ENCODE results near the gene KIF27. TPM values are rescaled to one million over a fixed set of nuclear protein-coding genes. Genes with fewer than 3 reads are reported as not detected.

The KIF27 gene
- total RNA-seq, 6 experiments from 2014 or later: 0.99 to 2.0 (median 1.2) TPM

DNA sequence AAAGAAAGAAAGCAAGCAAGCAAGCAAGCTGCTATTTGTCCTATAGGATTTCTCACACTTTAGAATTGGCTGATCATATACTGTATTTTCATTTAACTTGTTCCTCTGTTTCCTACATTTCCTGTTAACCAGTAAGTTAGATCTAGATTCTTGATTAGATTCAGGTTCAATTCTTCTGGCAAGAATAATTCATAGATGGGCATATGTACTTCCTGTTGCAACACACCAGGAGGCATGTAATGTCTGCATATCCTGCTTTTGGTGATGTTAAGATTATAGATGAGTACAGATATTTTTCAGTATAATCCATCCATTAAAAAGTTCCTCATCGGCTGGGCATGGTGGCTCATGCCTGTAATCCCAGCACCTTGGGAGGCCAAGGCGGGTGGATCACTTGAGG lies 10.8 kb upstream of the KIF27 start:
- H3K4me3 Mint-ChIP-seq: no peak overlapping the region
- TF ChIP-seq, protein P1, sequence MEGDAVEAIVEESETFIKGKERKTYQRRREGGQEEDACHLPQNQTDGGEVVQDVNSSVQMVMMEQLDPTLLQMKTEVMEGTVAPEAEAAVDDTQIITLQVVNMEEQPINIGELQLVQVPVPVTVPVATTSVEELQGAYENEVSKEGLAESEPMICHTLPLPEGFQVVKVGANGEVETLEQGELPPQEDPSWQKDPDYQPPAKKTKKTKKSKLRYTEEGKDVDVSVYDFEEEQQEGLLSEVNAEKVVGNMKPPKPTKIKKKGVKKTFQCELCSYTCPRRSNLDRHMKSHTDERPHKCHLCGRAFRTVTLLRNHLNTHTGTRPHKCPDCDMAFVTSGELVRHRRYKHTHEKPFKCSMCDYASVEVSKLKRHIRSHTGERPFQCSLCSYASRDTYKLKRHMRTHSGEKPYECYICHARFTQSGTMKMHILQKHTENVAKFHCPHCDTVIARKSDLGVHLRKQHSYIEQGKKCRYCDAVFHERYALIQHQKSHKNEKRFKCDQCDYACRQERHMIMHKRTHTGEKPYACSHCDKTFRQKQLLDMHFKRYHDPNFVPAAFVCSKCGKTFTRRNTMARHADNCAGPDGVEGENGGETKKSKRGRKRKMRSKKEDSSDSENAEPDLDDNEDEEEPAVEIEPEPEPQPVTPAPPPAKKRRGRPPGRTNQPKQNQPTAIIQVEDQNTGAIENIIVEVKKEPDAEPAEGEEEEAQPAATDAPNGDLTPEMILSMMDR (IDR thresholded peaks at IDR 0.05): no peak
- no peak overlapping the region for H3K27ac Mint-ChIP-seq
- no peaks in the 10 kb centered on the region for H3K36me3 Mint-ChIP-seq (ENCODE audit: low read depth)
- peaks cover 41% of the 10 kb centered on the region for H3K4me1 Mint-ChIP-seq (ENCODE audit: low read depth)
- H3K9me3 Mint-ChIP-seq: no peaks in the 10 kb centered on the region
- DNase-seq: no peak
- H3K27me3 Mint-ChIP-seq (ENCODE audit: insufficient read depth): peaks cover 4% of the 10 kb centered on the region; the same call in 1 of the 2 replicates

- no peak overlapping the region for H3K27ac Mint-ChIP-seq
- H3K36me3 Mint-ChIP-seq (ENCODE audit: low read depth): no peaks in the 10 kb centered on the region
Measured at GRCh38 chr9:83930881-83931280, 9.6 kb upstream of the KIF27 start.

GRCh38 chr9:83927591-83927990 lies 6.4 kb upstream of the KIF27 start:
- no peak overlapping the region for H3K4me3 Mint-ChIP-seq
- TF ChIP-seq, protein P1 (IDR thresholded peaks at IDR 0.05): no peak
- H3K4me1 Mint-ChIP-seq (ENCODE audit: low read depth): peaks cover 7% of the 10 kb centered on the region; the same call in 1 of the 2 replicates
- no peak for DNase-seq
- H3K36me3 Mint-ChIP-seq (ENCODE audit: low read depth): no peaks in the 10 kb centered on the region
- H3K27ac Mint-ChIP-seq: no peak overlapping the region
- no peaks in the 10 kb centered on the region for H3K9me3 Mint-ChIP-seq
- H3K27me3 Mint-ChIP-seq (ENCODE audit: insufficient read depth): peaks cover 4% of the 10 kb centered on the region; the same call in 1 of the 2 replicates

More at GRCh38 chr9:83930881-83931280, 9.6 kb upstream of the KIF27 start:
- Mint-ChIP-seq H3K4me3 (no peak overlapping the region), H3K4me1 (ENCODE audit: low read depth) (peaks cover 30% of the 10 kb centered on the region), H3K9me3 (no peaks in the 10 kb centered on the region), H3K27me3 (ENCODE audit: insufficient read depth) (peaks cover 4% of the 10 kb centered on the region; the same call in 1 of the 2 replicates)
- no peak for DNase-seq
- TF ChIP-seq, protein P1 (IDR thresholded peaks at IDR 0.05): no peak

GRCh38 chr9:83920469-83920926 lies 734 bp downstream of the KIF27 start:
- DNase-seq: no peak
- Mint-ChIP-seq H3K27me3 (ENCODE audit: insufficient read depth) (peaks cover 3% of the 10 kb centered on the region; the same call in 1 of the 2 replicates), H3K9me3 (no peaks in the 10 kb centered on the region), H3K27ac (peak overlapping the region; percentile 95), H3K4me3 (peak overlapping the region; percentile 92), H3K36me3 (ENCODE audit: low read depth) (no peaks in the 10 kb centered on the region), H3K4me1 (ENCODE audit: low read depth) (peaks cover 15% of the 10 kb centered on the region)
- TF ChIP-seq, protein P1 (IDR thresholded peaks at IDR 0.05): no peak

DNA sequence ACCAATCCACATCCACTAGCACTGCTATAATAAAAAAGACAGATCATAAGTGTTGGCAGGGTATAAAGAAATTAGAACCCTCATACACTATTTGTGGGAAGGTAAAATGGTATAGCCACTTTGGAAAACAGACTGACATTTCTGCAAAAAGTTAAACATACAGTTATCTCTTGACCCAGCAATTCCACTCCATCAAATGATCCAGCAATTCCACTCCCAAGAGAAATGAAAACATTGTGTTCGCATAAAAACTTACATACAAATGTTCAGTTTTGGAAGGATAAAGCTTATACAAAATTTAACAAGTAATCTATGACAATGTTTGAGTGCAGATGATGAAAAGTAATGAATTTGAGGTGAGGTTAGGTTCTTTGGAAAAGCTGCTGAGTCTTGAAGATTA lies 2.1 kb downstream of the KIF27 start:
- Mint-ChIP-seq H3K4me1 (ENCODE audit: low read depth) (peaks cover 15% of the 10 kb centered on the region), H3K9me3 (no peaks in the 10 kb centered on the region), H3K36me3 (ENCODE audit: low read depth) (no peaks in the 10 kb centered on the region), H3K27me3 (ENCODE audit: insufficient read depth) (peaks cover 3% of the 10 kb centered on the region; the same call in 1 of the 2 replicates), H3K27ac (no peak overlapping the region), H3K4me3 (no peak overlapping the region)
- TF ChIP-seq, protein P1 (IDR thresholded peaks at IDR 0.05): no peak
- DNase-seq: no peak

All from HFFc6 (cell line).